Lung (tissue), 12 donors: ENCODE results near the gene FLT1. TPM values are rescaled to one million over a fixed set of nuclear protein-coding genes. Genes with fewer than 3 reads are reported as not detected.

ENCODE experiments used
- ATAC-seq: fragments of 200-7000 bp; cut with Tn5 transposase; one replicate; pipeline ENCODE4 v1.9.1; 2020; ENCODE audit warnings: moderate number of reproducible peaks; ENCODE audit not compliant: insufficient read depth, low FRiP score
- DNase-seq, 3 donors: peaks; one replicate each; pipeline ENCODE4 v3.0.0-alpha.2; 2013 to 2017
- H3K27ac ChIP-seq, 2 donors: one replicate each; pipeline ENCODE4 v1.5.1; 2013; ENCODE audit warnings: mild to moderate bottlenecking in 2 of 2, moderate library complexity in 2 of 2, control low read depth in 1 of 2, inconsistent platforms in 1 of 2, low read depth in 1 of 2, low read length in 1 of 2
- H3K27me3 ChIP-seq, 3 donors: one replicate each; pipeline ENCODE4 v1.5.1; 2013; ENCODE audit warnings: low read length in 2 of 3; ENCODE audit not compliant: control insufficient read depth in 3 of 3, insufficient read depth in 3 of 3
- H3K36me3 ChIP-seq, 4 donors: one replicate each; pipeline ENCODE4 v1.5.1; 2013; ENCODE audit warnings: low read length in 4 of 4, mild to moderate bottlenecking in 1 of 4, moderate library complexity in 1 of 4; ENCODE audit not compliant: control insufficient read depth in 4 of 4, insufficient read depth in 4 of 4
- H3K4me1 ChIP-seq, 5 donors: one replicate each; pipeline ENCODE4 v1.5.1; 2013; ENCODE audit warnings: low read length in 5 of 5, mild to moderate bottlenecking in 2 of 5, moderate library complexity in 1 of 5; ENCODE audit not compliant: control insufficient read depth in 5 of 5, insufficient read depth in 5 of 5
- H3K4me3 ChIP-seq: one replicate; pipeline ENCODE4 v1.5.1; 2013; ENCODE audit warnings: mild to moderate bottlenecking, control low read depth, moderate library complexity
- H3K9ac ChIP-seq, 2 donors: one replicate each; pipeline ENCODE4 v1.5.1; 2013; ENCODE audit warnings: low read length in 2 of 2, control low read depth in 1 of 2; ENCODE audit not compliant: insufficient read depth in 1 of 2
- H3K9me3 ChIP-seq, 4 donors: one replicate each; pipeline ENCODE4 v1.5.1; 2013; ENCODE audit warnings: low read length in 3 of 4, mild to moderate bottlenecking in 1 of 4, moderate library complexity in 1 of 4; ENCODE audit not compliant: control insufficient read depth in 4 of 4, insufficient read depth in 3 of 4
- WGBS, 2 donors: extraction: QIAGEN DNeasy Blood & Tissue Kit; methylation state at CpG; one replicate each; pipeline ENCODE4 v1.1.7; 2013; 5-methylcytosine and 5-hydroxymethylcytosine counted together
- polyA plus RNA-seq, 2 donors: library from polyadenylated mRNA; stranded (reverse); fragments of 200-250 nt; gene quantifications; one replicate each; pipeline ENCODE4 v1.2.1, GENCODE V29; 2013
- total RNA-seq, 2 donors: library from RNA; depleted of rRNA in 1 of 2; stranded (reverse); fragments of >200 nt in 1 of 2; gene quantifications; one replicate each; pipeline ENCODE4 v1.2.1, GENCODE V29; 2014 to 2021
- TF ChIP-seq, protein P1 (sequence below): IDR thresholded peaks from 2 replicates; pipeline ENCODE4 v1.5.1; 2012; ENCODE audit warnings: mild to moderate bottlenecking; ENCODE audit errors: control extremely low read depth, extremely low read depth
- donor health status: control.
- donor health status: control.
- donor health status: Bipolar disorder and iron deficiency.
- donor health status: healthy.
- donor health status: DM: yes; HTN: yes; CAD: no.

FLT1 gene
- total and polyA plus RNA-seq, 4 donors, result 4.7 to 71.3 (median 42.2) TPM

DNA sequence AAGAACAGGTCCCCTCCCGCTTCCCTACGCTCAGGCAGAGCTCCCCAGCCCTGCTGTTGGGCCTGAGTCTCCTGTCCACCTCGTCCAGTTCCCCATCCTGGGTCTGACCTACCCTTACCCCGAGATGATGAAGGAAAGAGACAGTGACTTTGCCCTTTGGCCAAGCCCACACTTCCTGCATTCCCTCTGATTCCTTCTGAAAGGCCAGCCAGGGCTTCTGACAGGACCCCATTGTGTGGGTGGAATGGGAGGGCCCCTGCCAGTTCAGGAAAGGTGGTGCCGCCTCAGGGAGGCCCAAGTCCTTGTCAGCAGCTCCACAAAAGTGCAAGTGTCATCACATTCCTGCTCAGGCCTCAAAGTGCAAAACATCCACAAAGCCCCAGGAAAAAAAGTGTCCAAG, 178.8 kb downstream of the FLT1 start:
- no peak for DNase-seq
- Histone ChIP-seq H3K9me3 (no peaks in the 10 kb centered on the region), H3K27me3 (no peaks in the 10 kb centered on the region), H3K4me3 (no peak overlapping the region), H3K36me3 (peaks cover 0 to 2% (median under 1%) of the 10 kb centered on the region in 4 donors), H3K4me1 (peaks cover 0 to 5% (median 0%) of the 10 kb centered on the region in 5 donors), H3K27ac (no peak overlapping the region), H3K9ac (no peak overlapping the region)
- no peak for ATAC-seq
- TF ChIP-seq, protein P1, sequence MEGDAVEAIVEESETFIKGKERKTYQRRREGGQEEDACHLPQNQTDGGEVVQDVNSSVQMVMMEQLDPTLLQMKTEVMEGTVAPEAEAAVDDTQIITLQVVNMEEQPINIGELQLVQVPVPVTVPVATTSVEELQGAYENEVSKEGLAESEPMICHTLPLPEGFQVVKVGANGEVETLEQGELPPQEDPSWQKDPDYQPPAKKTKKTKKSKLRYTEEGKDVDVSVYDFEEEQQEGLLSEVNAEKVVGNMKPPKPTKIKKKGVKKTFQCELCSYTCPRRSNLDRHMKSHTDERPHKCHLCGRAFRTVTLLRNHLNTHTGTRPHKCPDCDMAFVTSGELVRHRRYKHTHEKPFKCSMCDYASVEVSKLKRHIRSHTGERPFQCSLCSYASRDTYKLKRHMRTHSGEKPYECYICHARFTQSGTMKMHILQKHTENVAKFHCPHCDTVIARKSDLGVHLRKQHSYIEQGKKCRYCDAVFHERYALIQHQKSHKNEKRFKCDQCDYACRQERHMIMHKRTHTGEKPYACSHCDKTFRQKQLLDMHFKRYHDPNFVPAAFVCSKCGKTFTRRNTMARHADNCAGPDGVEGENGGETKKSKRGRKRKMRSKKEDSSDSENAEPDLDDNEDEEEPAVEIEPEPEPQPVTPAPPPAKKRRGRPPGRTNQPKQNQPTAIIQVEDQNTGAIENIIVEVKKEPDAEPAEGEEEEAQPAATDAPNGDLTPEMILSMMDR, result no peak
- WGBS, 2 donors, result 72 to 74% methylated on average over 5 of the region's 5 CpGs

DNA sequence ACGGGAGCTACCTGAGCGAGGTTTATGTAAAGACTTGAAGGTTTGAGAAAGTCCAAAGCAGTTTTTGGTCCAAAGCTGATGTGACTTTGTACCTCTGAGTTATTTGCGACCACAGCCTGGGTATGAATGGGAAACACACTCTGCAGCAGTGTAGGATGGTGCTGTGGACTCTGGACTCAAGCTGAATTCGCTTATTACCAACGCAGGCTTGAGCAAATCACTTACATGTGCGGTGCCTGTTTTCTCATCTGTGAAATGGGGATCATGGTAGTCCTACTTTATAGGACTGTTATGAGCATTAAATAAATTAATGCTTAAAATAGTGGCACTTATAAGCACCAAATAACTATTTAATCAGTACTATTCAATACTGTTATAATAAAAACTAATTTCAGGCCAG, 180.0 kb downstream of the FLT1 start:
- DNase-seq (no peak), ATAC-seq (no peak)
- no peaks in the 10 kb centered on the region for H3K27me3 ChIP-seq
- no peak overlapping the region for H3K27ac ChIP-seq
- no peak overlapping the region for H3K9ac ChIP-seq
- H3K9me3 ChIP-seq, result no peaks in the 10 kb centered on the region
- WGBS, 2 donors, result 94 to 96% methylated on average over 6 of the region's 6 CpGs
- no peak overlapping the region for H3K4me3 ChIP-seq
- H3K36me3 ChIP-seq, result peaks cover 0 to 2% (median under 1%) of the 10 kb centered on the region in 4 donors
- TF ChIP-seq, protein P1, result no peak
- peaks cover 0 to 5% (median 0%) of the 10 kb centered on the region in 5 donors for H3K4me1 ChIP-seq

DNA sequence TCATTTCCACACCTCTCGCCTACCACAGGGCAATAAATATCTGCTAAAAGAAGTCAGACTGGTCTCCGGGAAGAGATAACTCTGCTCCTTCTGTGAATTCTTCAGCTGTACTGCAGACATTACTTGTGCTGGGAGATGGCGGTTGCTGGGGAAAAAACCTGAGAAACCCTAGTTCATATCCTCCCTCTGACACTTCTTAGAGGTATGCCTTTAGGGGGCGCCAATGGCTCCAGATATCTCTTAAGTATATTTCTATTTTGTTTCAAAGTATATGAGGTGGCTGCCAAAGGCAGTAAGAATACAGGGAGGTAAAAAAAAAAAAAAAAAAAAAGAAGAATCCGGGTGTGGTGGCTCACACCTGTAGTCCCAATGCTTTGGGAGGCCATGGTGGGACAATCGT, 181.3 kb downstream of the FLT1 start:
- H3K9me3 ChIP-seq, result no peaks in the 10 kb centered on the region
- peaks cover 0 to 2% (median 0%) of the 10 kb centered on the region in 5 donors for H3K4me1 ChIP-seq
- ATAC-seq (no peak), DNase-seq (peak in 1 of 3 donors; percentile 23)
- H3K27me3 ChIP-seq, result no peaks in the 10 kb centered on the region
- WGBS, 2 donors, result 85 to 90% methylated on average over 6 of the region's 6 CpGs
- H3K36me3 ChIP-seq, result peaks cover 0 to 1% (median 0%) of the 10 kb centered on the region in 4 donors
- H3K9ac ChIP-seq, result no peak overlapping the region
- no peak overlapping the region for H3K27ac ChIP-seq
- no peak overlapping the region for H3K4me3 ChIP-seq
- TF ChIP-seq, protein P1, result no peak

DNA sequence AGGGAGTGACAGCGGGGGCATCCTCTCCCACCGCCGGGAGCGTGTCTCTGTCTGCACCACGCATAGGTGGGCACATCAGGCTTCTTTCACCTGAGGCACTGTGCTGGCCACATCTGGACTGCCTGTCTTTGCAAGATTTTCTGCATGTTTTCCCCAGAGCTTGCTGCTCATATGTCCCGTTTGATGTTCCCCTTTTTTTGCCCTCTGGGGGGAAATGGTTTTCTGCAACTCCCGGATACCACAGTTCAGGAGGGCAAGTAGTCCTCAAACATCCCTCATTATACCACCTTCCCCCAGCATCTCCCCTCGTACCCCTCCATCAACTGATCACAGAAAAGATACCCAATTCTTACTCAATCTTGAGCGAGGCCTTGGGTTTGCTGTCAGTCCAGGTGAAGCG, 188.6 kb downstream of the FLT1 start:
- DNase-seq (no peak), ATAC-seq (no peak)
- TF ChIP-seq, protein P1, result no peak
- Histone ChIP-seq H3K36me3 (peaks cover 0 to 4% (median 2%) of the 10 kb centered on the region in 4 donors), H3K27me3 (no peaks in the 10 kb centered on the region), H3K4me3 (no peak overlapping the region), H3K9me3 (no peaks in the 10 kb centered on the region), H3K9ac (no peak overlapping the region), H3K27ac (no peak overlapping the region), H3K4me1 (no peaks in the 10 kb centered on the region)
- 63 to 81% methylated on average over 10 of the region's 10 CpGs for WGBS, 2 donors
